ENCODE data around the gene AURKA. TPM values are rescaled to one million over a fixed set of nuclear protein-coding genes. Genes with fewer than 3 reads are reported as not detected.

AURKA gene
- total RNA-seq, 2 experiments from 2014 or later, result 91.9 to 95.4 TPM

GRCh38 chr20:56429502-56429901 is 37.5 kb upstream of the AURKA start:
- CTCF ChIA-PET, result no interaction called here
- H3K36me3 Mint-ChIP-seq (ENCODE audit: low read depth), result peaks cover 48% of the 10 kb centered on the region
- POLR2A ChIA-PET, result interaction anchor here (1.0 to 2.9 kb wide), 5 partner anchors 11 to 40 kb away, joined by 3 to 16 read pairs (median 5); partner anchors contain the start of gene CASS4
- DNase-seq, result peak; percentile 18
- H3K4me1 Mint-ChIP-seq, result peaks cover 62% of the 10 kb centered on the region
- H3K4me3 Mint-ChIP-seq, result peak overlapping the region; percentile 67
- H3K27me3 Mint-ChIP-seq, result no peaks in the 10 kb centered on the region
- peaks cover 3% of the 10 kb centered on the region for H3K9me3 Mint-ChIP-seq
- peak overlapping the region; percentile 79 for H3K27ac Mint-ChIP-seq

- peaks cover 45% of the 10 kb centered on the region for H3K36me3 Mint-ChIP-seq (ENCODE audit: low read depth)
- POLR2A ChIA-PET, result interaction anchor here (0.9 to 2.9 kb wide), 4 partner anchors 10 to 37 kb away, joined by 3 to 16 read pairs (median 10); partner anchors contain the start of genes AURKA, CASS4 and CSTF1
- CTCF ChIA-PET, result no interaction called here
- peak overlapping the region; percentile 79 for H3K27ac Mint-ChIP-seq
- peak; percentile 14 for DNase-seq
- no peaks in the 10 kb centered on the region for H3K27me3 Mint-ChIP-seq
- H3K4me3 Mint-ChIP-seq, result peak overlapping the region; percentile 67
- H3K4me1 Mint-ChIP-seq, result peaks cover 59% of the 10 kb centered on the region
- H3K9me3 Mint-ChIP-seq, result no peaks in the 10 kb centered on the region
Observed at GRCh38 chr20:56428881-56429280, 36.9 kb upstream of the AURKA start.

- Mint-ChIP-seq H3K4me1 (peaks cover 54% of the 10 kb centered on the region), H3K27ac (peak overlapping the region; percentile 79), H3K4me3 (no peak overlapping the region), H3K9me3 (no peaks in the 10 kb centered on the region), H3K36me3 (ENCODE audit: low read depth) (peaks cover 42% of the 10 kb centered on the region), H3K27me3 (no peaks in the 10 kb centered on the region)
- CTCF ChIA-PET, result no interaction called here
- POLR2A ChIA-PET, result interaction anchor here (0.9 to 2.9 kb wide), 4 partner anchors 10 to 36 kb away, joined by 3 to 16 read pairs (median 10); partner anchors contain the start of genes AURKA, CASS4 and CSTF1
- DNase-seq, result no peak
Observed at GRCh38 chr20:56428410-56428809, 36.4 kb upstream of the AURKA start.

GRCh38 chr20:56427797-56428196 is 35.8 kb upstream of the AURKA start:
- no peak overlapping the region for H3K27ac Mint-ChIP-seq
- CTCF ChIA-PET, result no interaction called here

GRCh38 chr20:56426926-56427325 is 34.9 kb upstream of the AURKA start:
- Mint-ChIP-seq H3K4me1 (peaks cover 63% of the 10 kb centered on the region), H3K4me3 (no peak overlapping the region), H3K27ac (no peak overlapping the region), H3K27me3 (no peaks in the 10 kb centered on the region), H3K9me3 (no peaks in the 10 kb centered on the region), H3K36me3 (ENCODE audit: low read depth) (peaks cover 43% of the 10 kb centered on the region)
- POLR2A ChIA-PET, result interaction anchor here (0.7 to 2.5 kb wide), 3 partner anchors 9 to 15 kb away, joined by 3 to 16 read pairs (median 8); partner anchors contain the start of gene CASS4
- CTCF ChIA-PET, result no interaction called here
- no peak for DNase-seq

More at GRCh38 chr20:56427797-56428196, 35.8 kb upstream of the AURKA start:
- Mint-ChIP-seq H3K9me3 (no peaks in the 10 kb centered on the region), H3K27me3 (no peaks in the 10 kb centered on the region), H3K4me3 (no peak overlapping the region), H3K4me1 (peaks cover 54% of the 10 kb centered on the region), H3K36me3 (ENCODE audit: low read depth) (peaks cover 37% of the 10 kb centered on the region)
- no peak for DNase-seq
- POLR2A ChIA-PET, result interaction anchor here (0.9 to 2.9 kb wide), 4 partner anchors 9 to 16 kb away, joined by 3 to 16 read pairs (median 12); partner anchors contain the start of gene CASS4

GRCh38 chr20:56426026-56426425 is 34.0 kb upstream of the AURKA start:
- no peak overlapping the region for H3K4me3 Mint-ChIP-seq
- H3K4me1 Mint-ChIP-seq, result peaks cover 71% of the 10 kb centered on the region
- ChIA-PET CTCF (no interaction called here), POLR2A (interaction anchor here (0.7 to 1.6 kb wide), 2 partner anchors 8 to 13 kb away, joined by 3 to 8 read pairs; no protein-coding TSS in a partner anchor)
- H3K27ac Mint-ChIP-seq, result no peak overlapping the region
- peaks cover 44% of the 10 kb centered on the region for H3K36me3 Mint-ChIP-seq (ENCODE audit: low read depth)
- no peaks in the 10 kb centered on the region for H3K27me3 Mint-ChIP-seq
- DNase-seq, result no peak
- H3K9me3 Mint-ChIP-seq, result no peaks in the 10 kb centered on the region

- peaks cover 71% of the 10 kb centered on the region for H3K4me1 Mint-ChIP-seq
- H3K9me3 Mint-ChIP-seq, result no peaks in the 10 kb centered on the region
- H3K27me3 Mint-ChIP-seq, result no peaks in the 10 kb centered on the region
- no peak for DNase-seq
- H3K27ac Mint-ChIP-seq, result no peak overlapping the region
- peaks cover 40% of the 10 kb centered on the region for H3K36me3 Mint-ChIP-seq (ENCODE audit: low read depth)
- CTCF ChIA-PET, result interaction anchor here (0.7 kb wide), 1 partner anchor 19 kb away, joined by 3 read pairs; no protein-coding TSS in a partner anchor
- no peak overlapping the region for H3K4me3 Mint-ChIP-seq
- POLR2A ChIA-PET, result interaction anchor here (0.9 to 1.8 kb wide), 2 partner anchors 12 to 32 kb away, joined by 3 to 7 read pairs; partner anchors contain the start of genes AURKA and CSTF1
Observed at GRCh38 chr20:56424931-56425330, 32.9 kb upstream of the AURKA start.

GRCh38 chr20:56423886-56424285 is 31.9 kb upstream of the AURKA start:
- no peak for DNase-seq
- ChIA-PET CTCF (no interaction called here), POLR2A (interaction anchor here (1.8 to 3.8 kb wide), 2 partner anchors 11 to 31 kb away, joined by 7 to 28 read pairs; partner anchors contain the start of genes AURKA, CASS4 and CSTF1)
- Mint-ChIP-seq H3K4me1 (peaks cover 67% of the 10 kb centered on the region), H3K4me3 (no peak overlapping the region), H3K27ac (no peak overlapping the region), H3K27me3 (no peaks in the 10 kb centered on the region), H3K36me3 (ENCODE audit: low read depth) (peaks cover 34% of the 10 kb centered on the region), H3K9me3 (no peaks in the 10 kb centered on the region)

- H3K9me3 Mint-ChIP-seq, result no peaks in the 10 kb centered on the region
- peaks cover 38% of the 10 kb centered on the region for H3K36me3 Mint-ChIP-seq (ENCODE audit: low read depth)
- H3K27me3 Mint-ChIP-seq, result no peaks in the 10 kb centered on the region
- no peak for DNase-seq
- ChIA-PET POLR2A (interaction anchor here (0.9 to 3.8 kb wide), 6 partner anchors 11 to 46 kb away, joined by 3 to 28 read pairs (median 6); partner anchors contain the start of genes AURKA, CASS4 and CSTF1), CTCF (interaction anchor here (1.8 kb wide), 1 partner anchor 10 kb away, joined by 6 read pairs; no protein-coding TSS in a partner anchor)
- H3K4me3 Mint-ChIP-seq, result no peak overlapping the region
- no peak overlapping the region for H3K27ac Mint-ChIP-seq
- peaks cover 67% of the 10 kb centered on the region for H3K4me1 Mint-ChIP-seq
Observed at GRCh38 chr20:56423211-56423610, 31.2 kb upstream of the AURKA start.

GRCh38 chr20:56422824-56423189 is 30.8 kb upstream of the AURKA start:
- POLR2A ChIA-PET, result interaction anchor here (0.9 to 3.8 kb wide), 7 partner anchors 10 to 47 kb away, joined by 3 to 28 read pairs (median 4); partner anchors contain the start of genes AURKA, CASS4 and CSTF1
- CTCF ChIA-PET, result interaction anchor here (1.8 kb wide), 1 partner anchor 9 kb away, joined by 6 read pairs; no protein-coding TSS in a partner anchor
- DNase-seq, result no peak
- H3K27ac Mint-ChIP-seq, result no peak overlapping the region
- no peak overlapping the region for H3K4me3 Mint-ChIP-seq
- H3K27me3 Mint-ChIP-seq, result no peaks in the 10 kb centered on the region
- H3K36me3 Mint-ChIP-seq (ENCODE audit: low read depth), result peaks cover 40% of the 10 kb centered on the region
- H3K4me1 Mint-ChIP-seq, result peaks cover 68% of the 10 kb centered on the region
- no peaks in the 10 kb centered on the region for H3K9me3 Mint-ChIP-seq

GRCh38 chr20:56422076-56422823 is 30.2 kb upstream of the AURKA start:
- Mint-ChIP-seq H3K27ac (peak overlapping the region; percentile 52), H3K4me1 (peaks cover 68% of the 10 kb centered on the region), H3K9me3 (no peaks in the 10 kb centered on the region), H3K27me3 (no peaks in the 10 kb centered on the region), H3K36me3 (ENCODE audit: low read depth) (peaks cover 40% of the 10 kb centered on the region), H3K4me3 (peak overlapping the region; percentile 8)
- ChIA-PET POLR2A (interaction anchor here (0.9 to 3.8 kb wide), 7 partner anchors 10 to 47 kb away, joined by 3 to 28 read pairs (median 4); partner anchors contain the start of genes AURKA, CASS4 and CSTF1), CTCF (interaction anchor here (1.1 to 1.8 kb wide), 2 partner anchors 9 to 94 kb away, joined by 3 to 6 read pairs; no protein-coding TSS in a partner anchor)
- DNase-seq, result no peak

- no peak for DNase-seq
- Mint-ChIP-seq H3K4me1 (peaks cover 75% of the 10 kb centered on the region), H3K4me3 (no peak overlapping the region), H3K9me3 (no peaks in the 10 kb centered on the region), H3K27ac (peak overlapping the region; percentile 31), H3K36me3 (ENCODE audit: low read depth) (peaks cover 46% of the 10 kb centered on the region), H3K27me3 (no peaks in the 10 kb centered on the region)
- POLR2A ChIA-PET, result interaction anchor here (0.9 to 3.8 kb wide), 5 partner anchors 8 to 33 kb away, joined by 3 to 28 read pairs (median 5); partner anchors contain the start of genes AURKA, CASS4 and CSTF1
- CTCF ChIA-PET, result interaction anchor here (1.1 to 1.2 kb wide), 2 partner anchors 9 to 95 kb away, joined by 3 to 5 read pairs; partner anchors contain the start of gene CASS4
Observed at GRCh38 chr20:56420940-56421688, 29.1 kb upstream of the AURKA start.
